HEK293T (cell line): ENCODE measurements around the gene PTPRM.

Source experiments
- CTCF ChIA-PET: fragments of 350-600 bp; formaldehyde crosslinking; extraction: SDS; loops from one replicate; lab custom pipeline; 2021; ENCODE audit warnings: antibody characterized with exemption, inconsistent platforms; lab: Yijun Ruan, JAX
- POLR2A ChIA-PET: fragments of 350-600 bp; formaldehyde crosslinking; extraction: SDS; loops from one replicate; lab custom pipeline; 2020; ENCODE audit warnings: antibody characterized with exemption, inconsistent platforms; lab: Yijun Ruan, JAX
- DNase-seq: peaks from one replicate; pipeline ENCODE4 v3.0.0; 2012; ENCODE audit warnings: mixed read lengths; ENCODE audit errors: extremely low spot score
- ARNT ChIP-seq: fragments of 450-650 bp; IDR thresholded peaks from 2 replicates; pipeline ENCODE4 v1.6.1; 2017; ENCODE audit warnings: mild to moderate bottlenecking
- BHLHE40 ChIP-seq: fragments of 450-650 bp; IDR thresholded peaks from 2 replicates; pipeline ENCODE4 v1.6.1; 2016; ENCODE audit warnings: mild to moderate bottlenecking, moderate library complexity, borderline replicate concordance
- CTBP1 ChIP-seq: fragments of 450-650 bp; IDR thresholded peaks from 2 replicates; pipeline ENCODE4 v1.6.1; 2016; ENCODE audit warnings: borderline replicate concordance
- ELF4 ChIP-seq: fragments of 450-650 bp; IDR thresholded peaks from 2 replicates; pipeline ENCODE4 v1.6.1; 2017; ENCODE audit warnings: antibody characterized with exemption
- FOXA1 ChIP-seq: fragments of 450-650 bp; IDR thresholded peaks from 2 replicates; pipeline ENCODE4 v1.6.1; 2016; ENCODE audit warnings: mild to moderate bottlenecking
- FOXK2 ChIP-seq: fragments of 450-650 bp; IDR thresholded peaks from 2 replicates; pipeline ENCODE4 v1.6.1; 2016; ENCODE audit warnings: mild to moderate bottlenecking
- FOXM1 ChIP-seq: fragments of 450-650 bp; IDR thresholded peaks from 2 replicates; pipeline ENCODE4 v1.6.1; 2017; ENCODE audit warnings: mild to moderate bottlenecking, borderline replicate concordance
- HDGF ChIP-seq: fragments of 450-650 bp; IDR thresholded peaks from 2 replicates; pipeline ENCODE4 v1.6.1; 2017; ENCODE audit warnings: antibody characterized with exemption, borderline replicate concordance
- L3MBTL2 ChIP-seq: fragments of 450-650 bp; conservative IDR thresholded peaks from 2 replicates; pipeline ENCODE4 v1.6.1; 2016; ENCODE audit warnings: mild to moderate bottlenecking
- LEF1 ChIP-seq: fragments of 450-650 bp; IDR thresholded peaks from 2 replicates; pipeline ENCODE4 v1.6.1; 2017; ENCODE audit warnings: mild to moderate bottlenecking, borderline replicate concordance
- NFRKB ChIP-seq: fragments of 450-650 bp; IDR thresholded peaks from 2 replicates; pipeline ENCODE4 v1.6.1; 2016; ENCODE audit warnings: mild to moderate bottlenecking, moderate library complexity
- PKNOX1 ChIP-seq: fragments of 450-650 bp; IDR thresholded peaks from 2 replicates; pipeline ENCODE4 v1.6.1; 2016
- SP1 ChIP-seq: fragments of 450-650 bp; IDR thresholded peaks from 2 replicates; pipeline ENCODE4 v1.6.1; 2017
- SUZ12 ChIP-seq: fragments of 450-650 bp; IDR thresholded peaks from 2 replicates; pipeline ENCODE4 v1.6.1; 2016; ENCODE audit warnings: mild to moderate bottlenecking
- TARDBP ChIP-seq: fragments of 450-650 bp; IDR thresholded peaks from 2 replicates; pipeline ENCODE4 v1.6.1; 2016
- ZNF384 ChIP-seq: fragments of 450-650 bp; IDR thresholded peaks from 2 replicates; pipeline ENCODE4 v1.6.1; 2016

PTPRM gene

GRCh38 chr18:8339210-8339609 is 772.1 kb downstream of the PTPRM start:
- POLR2A ChIA-PET = no interaction called here

GRCh38 chr18:8339952-8340351 is 772.8 kb downstream of the PTPRM start:
- no peak for DNase-seq
- TF ChIP-seq FOXK2 (no peak), HDGF (no peak), SP1 (no peak), BHLHE40 (no peak), FOXA1 (no peak), PKNOX1 (no peak), TARDBP (no peak), ARNT (no peak), ZNF384 (no peak), LEF1 (no peak), NFRKB (no peak), FOXM1 (no peak), SUZ12 (no peak), L3MBTL2 (no peak), CTBP1 (no peak), ELF4 (no peak)
- ChIA-PET POLR2A (no interaction called here), CTCF (no interaction called here)

More at GRCh38 chr18:8339210-8339609, 772.1 kb downstream of the PTPRM start:
- TF ChIP-seq ARNT (no peak), HDGF (no peak), FOXK2 (no peak), PKNOX1 (no peak), SP1 (no peak), FOXM1 (no peak), TARDBP (no peak), BHLHE40 (no peak), CTBP1 (no peak), LEF1 (no peak), FOXA1 (no peak), L3MBTL2 (no peak), SUZ12 (no peak), NFRKB (no peak), ELF4 (no peak), ZNF384 (no peak)
- no peak for DNase-seq
- CTCF ChIA-PET = no interaction called here

GRCh38 chr18:8341481-8342230 is 774.5 kb downstream of the PTPRM start:
- no peak for TF ChIP-seq HDGF
- no peak for DNase-seq
- POLR2A ChIA-PET = no interaction called here
- CTCF ChIA-PET = interaction anchor here (0.6 kb wide), 1 partner anchor 9 kb away, joined by 3 read pairs; no protein-coding TSS in a partner anchor

GRCh38 chr18:8348051-8348720 is 781.1 kb downstream of the PTPRM start:
- ChIA-PET CTCF (interaction anchor here (0.5 kb wide), 1 partner anchor 169 kb away, joined by 3 read pairs; no protein-coding TSS in a partner anchor), POLR2A (no interaction called here)
- DNase-seq = no peak
- TF ChIP-seq ELF4 (no peak), BHLHE40 (no peak), FOXM1 (no peak), L3MBTL2 (no peak), TARDBP (no peak), ARNT (no peak), ZNF384 (no peak), SP1 (no peak), NFRKB (no peak), HDGF (no peak)

GRCh38 chr18:8349608-8350323 is 782.6 kb downstream of the PTPRM start:
- ChIA-PET CTCF (no interaction called here), POLR2A (no interaction called here)
- TF ChIP-seq ARNT (no peak), PKNOX1 (no peak), NFRKB (no peak)
- DNase-seq = no peak

- ChIA-PET POLR2A (no interaction called here), CTCF (no interaction called here)
- TF ChIP-seq TARDBP (no peak), SP1 (no peak), ZNF384 (no peak), HDGF (no peak), BHLHE40 (no peak), L3MBTL2 (no peak), LEF1 (no peak), FOXM1 (no peak), NFRKB (no peak), PKNOX1 (no peak)
- no peak for DNase-seq
Measured at GRCh38 chr18:8350628-8351027, 783.5 kb downstream of the PTPRM start.
